HG03139 (cell line): ENCODE measurements around the gene TRMT10B.
"Not testable (repeated sequence)": the region's sequence is repeated elsewhere in the genome, so short reads cannot be mapped to it uniquely, and the experiment has no call there.

ENCODE experiments used
- ATAC-seq: cut with Tn5 transposase; IDR thresholded peaks from one replicate; pipeline ENCODE4 v1.9.1; 2021; ENCODE audit not compliant: unreplicated experiment

Gene TRMT10B

GRCh38 chr9:37798677-37799076, 45.1 kb downstream of the TRMT10B start:
- no peak for ATAC-seq

GRCh38 chr9:37800631-37801286, 47.2 kb downstream of the TRMT10B start, which contains the start of gene DCAF10:
DCAF10 (plus strand) TSS chr9:37800797; CDS start chr9:37800867, 70 bp downstream.
- ATAC-seq, result peak; percentile 57

GRCh38 chr9:37801287-37801850, 47.8 kb downstream of the TRMT10B start:
- ATAC-seq, result peak; percentile 31

- ATAC-seq, result no peak
Observed at GRCh38 chr9:37801959-37802711, 48.5 kb downstream of the TRMT10B start.

GRCh38 chr9:37806271-37806670, 52.7 kb downstream of the TRMT10B start:
- ATAC-seq, result no peak

GRCh38 chr9:37809676-37810075, 56.1 kb downstream of the TRMT10B start:
- ATAC-seq, result not testable (repeated sequence)

- ATAC-seq, result no peak
Observed at GRCh38 chr9:37811906-37812476, 58.4 kb downstream of the TRMT10B start.

GRCh38 chr9:37812773-37813379, 59.3 kb downstream of the TRMT10B start:
- ATAC-seq, result no peak

- ATAC-seq, result no peak
Observed at GRCh38 chr9:37818849-37819248, 65.2 kb downstream of the TRMT10B start.

GRCh38 chr9:37820142-37820541, 66.5 kb downstream of the TRMT10B start:
- ATAC-seq, result no peak

- not testable (repeated sequence) for ATAC-seq
Observed at GRCh38 chr9:37825174-37825573, 71.6 kb downstream of the TRMT10B start.

- ATAC-seq, result no peak
Observed at GRCh38 chr9:37827483-37828165, 74.0 kb downstream of the TRMT10B start.
